Amniotic stem cell (primary cell): ENCODE data around the gene COL6A1.

ENCODE experiments used
- DNase-seq: peaks from one replicate; lab custom pipeline; 2025; lab: John Stamatoyannopoulos, UW

COL6A1 gene

GRCh38 chr21:45994086-45994661, 12.6 kb downstream of the COL6A1 start:
- DNase-seq: no peak

GRCh38 chr21:45994759-45995685, 13.5 kb downstream of the COL6A1 start:
- no peak for DNase-seq

GRCh38 chr21:45995686-45996179, 14.2 kb downstream of the COL6A1 start:
- no peak for DNase-seq

- DNase-seq: no peak
These were observed 15.0 kb downstream of the COL6A1 start for GRCh38 chr21:45996311-45997204.

GRCh38 chr21:45997205-45997494, 15.6 kb downstream of the COL6A1 start:
- DNase-seq: no peak

- no peak for DNase-seq
These were observed 16.1 kb downstream of the COL6A1 start for GRCh38 chr21:45997495-45998275.

- DNase-seq: no peak
These were observed 16.7 kb downstream of the COL6A1 start for GRCh38 chr21:45998276-45998701.

- DNase-seq: no peak
These were observed 17.5 kb downstream of the COL6A1 start for GRCh38 chr21:45998871-45999580.

GRCh38 chr21:45999581-46000181, 18.1 kb downstream of the COL6A1 start:
- no peak for DNase-seq

GRCh38 chr21:46000182-46000730, 18.7 kb downstream of the COL6A1 start:
- no peak for DNase-seq

- DNase-seq: no peak
These were observed 19.4 kb downstream of the COL6A1 start for GRCh38 chr21:46000731-46001641.

GRCh38 chr21:46001821-46002681, 20.5 kb downstream of the COL6A1 start:
- DNase-seq: no peak

GRCh38 chr21:46002841-46003574, 21.4 kb downstream of the COL6A1 start:
- no peak for DNase-seq

GRCh38 chr21:46003575-46004007, 22.0 kb downstream of the COL6A1 start:
- no peak for DNase-seq

GRCh38 chr21:46004168-46004861, 22.7 kb downstream of the COL6A1 start:
- DNase-seq: no peak

GRCh38 chr21:46005081-46005480, 23.5 kb downstream of the COL6A1 start:
- no peak for DNase-seq

GRCh38 chr21:46005481-46005881, 23.9 kb downstream of the COL6A1 start:
- no peak for DNase-seq
